Stimulated activated CD8-positive, alpha-beta memory T cell treated with anti-CD3 and anti-CD28 coated beads, Interleukin-4, amount 100 ng/mL, for 1 hour (primary cell): ENCODE results near the gene SLC50A1.

Experiments
- DNase-seq, 2 donors: peaks; one replicate each; pipeline ENCODE4 v3.0.0-alpha.2; 2020; ENCODE audit warnings: low read depth in 2 of 2, low spot score in 1 of 2

Gene SLC50A1

DNA sequence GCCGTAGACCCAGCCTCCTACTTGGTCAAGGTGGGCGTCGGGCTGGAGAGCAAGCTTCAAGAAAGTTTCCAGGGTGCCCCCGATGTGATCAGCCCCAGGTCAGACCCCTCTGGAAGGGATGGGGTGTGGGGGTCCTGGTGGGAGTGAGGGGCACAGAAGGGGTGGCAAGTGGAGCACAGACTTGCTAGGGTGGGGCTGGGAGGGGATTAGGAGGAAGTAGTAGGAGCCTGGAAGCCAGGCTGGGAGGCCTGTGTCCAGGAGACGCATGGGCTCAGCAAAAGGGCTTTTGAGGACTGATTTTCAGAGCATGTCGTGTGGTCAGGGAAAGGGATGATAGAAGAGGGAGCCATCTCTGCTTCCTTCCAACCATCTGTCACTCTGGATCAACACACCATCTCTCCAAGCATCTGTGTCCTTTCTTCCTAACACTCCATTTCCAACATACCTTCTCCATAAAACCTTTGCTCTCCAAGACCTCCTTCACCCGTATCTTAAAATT is 46.4 kb downstream of the SLC50A1 start:
- DNase-seq, result no peak

GRCh38 chr1:155183775-155184221 is 48.1 kb downstream of the SLC50A1 start:
- DNase-seq, result no peak

DNA sequence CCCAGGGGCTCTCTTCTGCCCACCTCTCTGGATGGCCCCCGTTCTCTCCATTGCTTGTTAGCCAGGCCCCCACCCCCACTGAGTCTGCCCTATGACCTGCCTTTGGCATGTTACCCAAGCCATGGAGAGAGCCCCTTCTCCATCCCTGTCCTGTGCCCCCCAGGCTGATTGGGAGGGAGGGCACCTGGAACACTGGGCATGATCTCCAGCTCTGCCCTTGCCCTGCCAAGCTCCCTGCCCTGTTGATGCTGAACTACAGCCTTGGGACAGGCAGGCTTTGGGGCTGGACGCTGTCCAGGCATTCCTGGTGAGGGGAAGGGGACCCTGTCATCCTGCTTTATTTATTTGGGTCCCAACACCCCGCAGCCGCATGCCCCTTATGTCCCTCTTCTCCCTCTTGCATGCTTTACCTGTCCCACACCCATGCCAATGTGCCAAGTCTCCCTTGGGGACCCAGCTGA is 48.7 kb downstream of the SLC50A1 start:
- no peak for DNase-seq

DNA sequence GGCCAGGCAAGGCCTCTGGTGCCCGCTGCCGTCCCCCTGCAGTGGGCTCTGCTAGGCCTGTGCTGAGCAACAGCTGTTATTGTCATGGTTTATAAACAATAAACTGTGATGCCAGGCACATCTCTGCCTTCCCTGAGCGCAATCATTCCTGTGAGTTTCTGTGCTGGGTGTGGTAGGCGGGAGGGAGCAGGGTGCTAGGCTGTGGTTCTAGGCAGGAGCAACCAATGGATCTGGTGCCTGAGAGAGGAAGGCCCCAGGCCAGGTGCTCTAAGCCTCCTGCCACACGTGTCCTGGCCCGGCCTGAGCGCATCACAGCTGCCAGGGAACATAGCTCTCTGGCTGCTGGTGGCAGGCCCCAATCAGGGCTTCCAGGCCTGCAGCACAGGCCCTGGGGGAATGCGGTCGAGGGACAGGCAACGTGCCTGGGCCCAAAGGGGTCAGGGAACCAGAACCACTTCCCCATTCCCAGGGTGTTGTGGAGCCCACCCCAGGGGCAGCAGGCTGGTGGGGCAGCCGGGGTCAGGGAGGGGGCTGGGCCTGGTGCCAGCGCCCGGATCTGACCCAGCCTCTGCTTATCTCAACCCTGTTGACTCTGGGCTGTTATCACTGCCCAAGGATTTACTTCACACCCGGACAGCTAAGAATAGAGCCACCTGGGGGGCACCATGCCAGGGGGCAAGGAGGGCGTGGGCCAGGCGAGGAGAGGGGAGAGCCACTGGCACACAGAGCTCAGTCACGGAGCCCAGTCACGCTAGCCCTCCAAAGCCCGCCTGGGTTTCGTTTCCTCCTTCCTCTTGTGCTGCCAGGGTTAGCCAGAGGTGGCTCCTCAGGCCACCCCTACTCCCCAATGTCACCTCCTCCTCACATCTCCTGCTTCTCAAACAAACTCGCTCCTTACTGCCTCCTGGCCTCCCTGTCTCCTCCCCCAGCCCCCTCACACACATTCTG is 49.5 kb downstream of the SLC50A1 start:
- no peak for DNase-seq

GRCh38 chr1:155185783-155186066 is 50.1 kb downstream of the SLC50A1 start:
- no peak for DNase-seq

GRCh38 chr1:155186067-155186793 is 50.6 kb downstream of the SLC50A1 start:
- DNase-seq, result no peak

GRCh38 chr1:155186794-155187455 is 51.3 kb downstream of the SLC50A1 start:
- DNase-seq, result no peak

DNA sequence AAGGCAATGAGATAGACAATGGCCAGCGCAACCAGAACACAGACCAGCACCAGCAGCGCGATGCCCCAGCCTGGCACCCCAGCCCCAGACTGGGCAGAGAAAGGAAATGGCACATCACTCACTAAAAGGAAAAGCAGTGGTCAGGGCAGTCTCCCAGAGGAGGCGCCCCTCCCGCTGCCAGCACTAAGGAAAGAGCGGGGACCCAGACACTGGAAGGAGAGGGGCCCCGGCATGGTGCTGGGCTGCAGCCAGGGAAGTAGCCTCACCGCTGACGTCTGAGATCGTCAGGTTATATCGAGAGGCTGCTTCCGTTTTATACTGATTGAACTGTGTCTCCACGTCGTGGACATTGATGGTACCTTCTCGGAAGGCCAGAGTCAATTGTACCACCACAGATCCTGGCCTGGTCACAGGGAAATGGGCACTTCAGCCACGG is 51.8 kb downstream of the SLC50A1 start:
- DNase-seq, result no peak

GRCh38 chr1:155188268-155188667 is 52.6 kb downstream of the SLC50A1 start:
- no peak for DNase-seq
